PFSK-1 (cell line): ENCODE measurements around the gene HLA-DMB.
A peak's percentile ranks its signal among the peaks of the same experiment; 100 is the strongest.

Source experiments
- FOXP2 ChIP-seq: optimal IDR thresholded peaks from 2 replicates; pipeline ENCODE3; 2011; ENCODE audit warnings: borderline replicate concordance, control low read depth, inconsistent platforms; ENCODE audit not compliant: insufficient read depth; ENCODE audit errors: extremely low read length, extremely low read depth
- POLR2AphosphoS5 ChIP-seq: IDR thresholded peaks from 2 replicates; pipeline ENCODE4 v1.6.1; 2012; ENCODE audit warnings: low read depth, mild to moderate bottlenecking, control low read depth, low read length, moderate library complexity
- REST ChIP-seq, 2 experiments: IDR thresholded peaks; 2 replicates each; pipeline versions ENCODE4 v1.6.1 to v1.8.0; 2011 to 2012; ENCODE audit warnings: low read depth in 2 of 2, low read length in 2 of 2, control low read depth in 1 of 2, inconsistent platforms in 1 of 2, mild to moderate bottlenecking in 1 of 2, moderate library complexity in 1 of 2; ENCODE audit not compliant: insufficient read depth in 1 of 2
- SIN3A ChIP-seq: IDR thresholded peaks from 2 replicates; pipeline ENCODE4 v1.6.1; 2012; ENCODE audit warnings: mild to moderate bottlenecking, low read length, moderate library complexity, borderline replicate concordance; ENCODE audit not compliant: insufficient read depth
- TAF1 ChIP-seq: IDR thresholded peaks from 2 replicates; pipeline ENCODE4 v1.6.1; 2012; ENCODE audit warnings: low read length, control low read depth, borderline replicate concordance; ENCODE audit not compliant: insufficient read depth

The HLA-DMB gene

GRCh38 chr6:32975886-32976285, 35.1 kb upstream of the HLA-DMB start:
- no peak for TF ChIP-seq TAF1
- TF ChIP-seq POLR2AphosphoS5, result 0 out of 2 replicates have a peak, but pooled peaks have one; percentile 12
- no peak for TF ChIP-seq SIN3A
- TF ChIP-seq REST (IDR thresholded peaks at IDR 0.05; ENCODE audit: insufficient read depth in 1 of 2, low read depth in 2 of 2, low read length in 2 of 2), result no peak

GRCh38 chr6:32974541-32975308, 33.9 kb upstream of the HLA-DMB start:
- no peak for TF ChIP-seq REST (IDR thresholded peaks at IDR 0.05; ENCODE audit: insufficient read depth in 1 of 2, low read depth in 2 of 2, low read length in 2 of 2)
- TF ChIP-seq POLR2AphosphoS5, result peak; percentile 30; the same call in 1 of the 2 replicates

GRCh38 chr6:32974016-32974333, 33.1 kb upstream of the HLA-DMB start:
- TF ChIP-seq TAF1 (no peak), REST (IDR thresholded peaks at IDR 0.05; ENCODE audit: insufficient read depth in 1 of 2, low read depth in 2 of 2, low read length in 2 of 2) (no peak), FOXP2 (no peak), SIN3A (no peak), POLR2AphosphoS5 (no peak)

GRCh38 chr6:32973144-32974015, 32.6 kb upstream of the HLA-DMB start:
- TF ChIP-seq SIN3A (no peak; the same call in 1 of the 2 replicates), TAF1 (no peak), FOXP2 (no peak)

GRCh38 chr6:32972353-32973143, 31.7 kb upstream of the HLA-DMB start:
- TF ChIP-seq POLR2AphosphoS5 (no peak; the same call in 1 of the 2 replicates), TAF1 (peak; percentile 34; the same call in 1 of the 2 replicates)
